HEK293T (cell line): ENCODE results near the gene CGNL1.

Experiments
- CTCF ChIA-PET: fragments of 350-600 bp; formaldehyde crosslinking; extraction: SDS; loops from one replicate; lab custom pipeline; 2021; ENCODE audit warnings: antibody characterized with exemption, inconsistent platforms; lab: Yijun Ruan, JAX
- POLR2A ChIA-PET: fragments of 350-600 bp; formaldehyde crosslinking; extraction: SDS; loops from one replicate; lab custom pipeline; 2020; ENCODE audit warnings: antibody characterized with exemption, inconsistent platforms; lab: Yijun Ruan, JAX
- DNase-seq: peaks from one replicate; pipeline ENCODE4 v3.0.0; 2012; ENCODE audit warnings: mixed read lengths; ENCODE audit errors: extremely low spot score
- ARNT ChIP-seq: fragments of 450-650 bp; IDR thresholded peaks from 2 replicates; pipeline ENCODE4 v1.6.1; 2017; ENCODE audit warnings: mild to moderate bottlenecking
- BHLHE40 ChIP-seq: fragments of 450-650 bp; IDR thresholded peaks from 2 replicates; pipeline ENCODE4 v1.6.1; 2016; ENCODE audit warnings: mild to moderate bottlenecking, moderate library complexity, borderline replicate concordance
- CTBP1 ChIP-seq: fragments of 450-650 bp; IDR thresholded peaks from 2 replicates; pipeline ENCODE4 v1.6.1; 2016; ENCODE audit warnings: borderline replicate concordance
- ELF4 ChIP-seq: fragments of 450-650 bp; IDR thresholded peaks from 2 replicates; pipeline ENCODE4 v1.6.1; 2017; ENCODE audit warnings: antibody characterized with exemption
- FOXA1 ChIP-seq: fragments of 450-650 bp; IDR thresholded peaks from 2 replicates; pipeline ENCODE4 v1.6.1; 2016; ENCODE audit warnings: mild to moderate bottlenecking
- FOXK2 ChIP-seq: fragments of 450-650 bp; IDR thresholded peaks from 2 replicates; pipeline ENCODE4 v1.6.1; 2016; ENCODE audit warnings: mild to moderate bottlenecking
- FOXM1 ChIP-seq: fragments of 450-650 bp; IDR thresholded peaks from 2 replicates; pipeline ENCODE4 v1.6.1; 2017; ENCODE audit warnings: mild to moderate bottlenecking, borderline replicate concordance
- HDGF ChIP-seq: fragments of 450-650 bp; IDR thresholded peaks from 2 replicates; pipeline ENCODE4 v1.6.1; 2017; ENCODE audit warnings: antibody characterized with exemption, borderline replicate concordance
- L3MBTL2 ChIP-seq: fragments of 450-650 bp; conservative IDR thresholded peaks from 2 replicates; pipeline ENCODE4 v1.6.1; 2016; ENCODE audit warnings: mild to moderate bottlenecking
- LEF1 ChIP-seq: fragments of 450-650 bp; IDR thresholded peaks from 2 replicates; pipeline ENCODE4 v1.6.1; 2017; ENCODE audit warnings: mild to moderate bottlenecking, borderline replicate concordance
- NFRKB ChIP-seq: fragments of 450-650 bp; IDR thresholded peaks from 2 replicates; pipeline ENCODE4 v1.6.1; 2016; ENCODE audit warnings: mild to moderate bottlenecking, moderate library complexity
- PKNOX1 ChIP-seq: fragments of 450-650 bp; IDR thresholded peaks from 2 replicates; pipeline ENCODE4 v1.6.1; 2016
- SP1 ChIP-seq: fragments of 450-650 bp; IDR thresholded peaks from 2 replicates; pipeline ENCODE4 v1.6.1; 2017
- SUZ12 ChIP-seq: fragments of 450-650 bp; IDR thresholded peaks from 2 replicates; pipeline ENCODE4 v1.6.1; 2016; ENCODE audit warnings: mild to moderate bottlenecking
- TARDBP ChIP-seq: fragments of 450-650 bp; IDR thresholded peaks from 2 replicates; pipeline ENCODE4 v1.6.1; 2016
- ZNF384 ChIP-seq: fragments of 450-650 bp; IDR thresholded peaks from 2 replicates; pipeline ENCODE4 v1.6.1; 2016

Gene CGNL1

GRCh38 chr15:57391537-57391936, 15.2 kb downstream of the CGNL1 start:
- ChIA-PET CTCF (no interaction called here), POLR2A (no interaction called here)

GRCh38 chr15:57393061-57393460, 16.8 kb downstream of the CGNL1 start:
- DNase-seq: no peak
- ChIA-PET POLR2A (no interaction called here), CTCF (no interaction called here)
- no peak for TF ChIP-seq ZNF384
- TF ChIP-seq FOXA1: no peak
- TF ChIP-seq SUZ12: no peak
- no peak for TF ChIP-seq ARNT
- TF ChIP-seq LEF1: no peak
- TF ChIP-seq L3MBTL2: no peak
- TF ChIP-seq SP1: no peak
- TF ChIP-seq PKNOX1: 0 out of 2 replicates have a peak, but pooled peaks have one; percentile 4

More at GRCh38 chr15:57391537-57391936, 15.2 kb downstream of the CGNL1 start:
- no peak for TF ChIP-seq L3MBTL2
- TF ChIP-seq HDGF: no peak
- TF ChIP-seq FOXM1: no peak
- DNase-seq: no peak

- DNase-seq: no peak
- ChIA-PET POLR2A (no interaction called here), CTCF (no interaction called here)
- TF ChIP-seq ZNF384: no peak
- TF ChIP-seq PKNOX1: no peak
- no peak for TF ChIP-seq FOXA1
- TF ChIP-seq SP1: no peak
- no peak for TF ChIP-seq FOXK2
- no peak for TF ChIP-seq ARNT
- no peak for TF ChIP-seq BHLHE40
- TF ChIP-seq LEF1: no peak
- TF ChIP-seq HDGF: no peak
- TF ChIP-seq CTBP1: no peak
- TF ChIP-seq L3MBTL2: no peak
- TF ChIP-seq NFRKB: no peak
- TF ChIP-seq FOXM1: no peak
- TF ChIP-seq TARDBP: no peak
- no peak for TF ChIP-seq ELF4
- no peak for TF ChIP-seq SUZ12
Observed at GRCh38 chr15:57395292-57395691, 19.0 kb downstream of the CGNL1 start.

- ChIA-PET CTCF (no interaction called here), POLR2A (no interaction called here)
- TF ChIP-seq CTBP1: no peak
- no peak for TF ChIP-seq FOXK2
- no peak for TF ChIP-seq ELF4
- no peak for TF ChIP-seq TARDBP
- no peak for TF ChIP-seq HDGF
- no peak for TF ChIP-seq BHLHE40
- TF ChIP-seq PKNOX1: no peak
- no peak for TF ChIP-seq L3MBTL2
- TF ChIP-seq ARNT: no peak
- no peak for TF ChIP-seq NFRKB
- TF ChIP-seq LEF1: no peak
Observed at GRCh38 chr15:57398336-57398735, 22.0 kb downstream of the CGNL1 start.

GRCh38 chr15:57401546-57401945, 25.2 kb downstream of the CGNL1 start:
- no peak for DNase-seq
- CTCF ChIA-PET: no interaction called here
- TF ChIP-seq ELF4 (no peak), SP1 (no peak), FOXK2 (no peak), ARNT (no peak), TARDBP (no peak)
- POLR2A ChIA-PET: no interaction called here

More at GRCh38 chr15:57398336-57398735, 22.0 kb downstream of the CGNL1 start:
- DNase-seq: no peak

GRCh38 chr15:57403017-57403416, 26.7 kb downstream of the CGNL1 start:
- no peak for DNase-seq
- TF ChIP-seq L3MBTL2 (no peak), SUZ12 (no peak), LEF1 (no peak), HDGF (no peak), BHLHE40 (no peak)
- ChIA-PET POLR2A (no interaction called here), CTCF (interaction anchor here (0.5 kb wide), 1 partner anchor 27 kb away, joined by 3 read pairs; no protein-coding TSS in a partner anchor)

GRCh38 chr15:57403566-57404325, 27.4 kb downstream of the CGNL1 start:
- no peak for TF ChIP-seq TARDBP
- TF ChIP-seq ZNF384: no peak
- TF ChIP-seq FOXM1: no peak
- TF ChIP-seq PKNOX1: no peak
- no peak for TF ChIP-seq FOXK2
- no peak for TF ChIP-seq ARNT
- TF ChIP-seq SP1: no peak
- no peak for TF ChIP-seq CTBP1
- no peak for TF ChIP-seq FOXA1
- POLR2A ChIA-PET: no interaction called here
- CTCF ChIA-PET: no interaction called here
- DNase-seq: no peak
